ENCODE data around the gene DIP2A.

DIP2A gene

GRCh38 chr21:46560568-46561444 lies 102.1 kb downstream of the DIP2A start:
- no peak overlapping the region for H3K4me3 ChIP-seq (ENCODE audit: low read depth, low read length)
- TF ChIP-seq CTCF (IDR thresholded peaks at IDR 0.05; ENCODE audit: low read depth, low read length): no peak
- no peak for TF ChIP-seq POLR2A (IDR thresholded peaks at IDR 0.05; ENCODE audit: extremely low read depth, insufficient read length)
- no peak for TF ChIP-seq MAX (IDR thresholded peaks at IDR 0.05; ENCODE audit: low read depth, low read length)
- no peak for TF ChIP-seq MYC (IDR thresholded peaks at IDR 0.05; ENCODE audit: low read depth, low read length)
- DNase-seq (ENCODE audit: low read depth): no peak

GRCh38 chr21:46561445-46562090 lies 102.9 kb downstream of the DIP2A start:
- TF ChIP-seq MAX (IDR thresholded peaks at IDR 0.05; ENCODE audit: low read depth, low read length): no peak
- TF ChIP-seq MYC (IDR thresholded peaks at IDR 0.05; ENCODE audit: low read depth, low read length): no peak
- TF ChIP-seq POLR2A (IDR thresholded peaks at IDR 0.05; ENCODE audit: extremely low read depth, insufficient read length): no peak
- TF ChIP-seq CTCF (IDR thresholded peaks at IDR 0.05; ENCODE audit: low read depth, low read length): no peak
- DNase-seq (ENCODE audit: low read depth): no peak
- H3K4me3 ChIP-seq (ENCODE audit: low read depth, low read length): no peak overlapping the region

- TF ChIP-seq MYC (IDR thresholded peaks at IDR 0.05; ENCODE audit: low read depth, low read length): no peak
- TF ChIP-seq CTCF (IDR thresholded peaks at IDR 0.05; ENCODE audit: low read depth, low read length): no peak
- no peak for TF ChIP-seq POLR2A (IDR thresholded peaks at IDR 0.05; ENCODE audit: extremely low read depth, insufficient read length)
- TF ChIP-seq MAX (IDR thresholded peaks at IDR 0.05; ENCODE audit: low read depth, low read length): no peak
- no peak for DNase-seq (ENCODE audit: low read depth)
- H3K4me3 ChIP-seq (ENCODE audit: low read depth, low read length): no peak overlapping the region
Measured at GRCh38 chr21:46562472-46562871, 103.8 kb downstream of the DIP2A start.

- TF ChIP-seq CTCF (IDR thresholded peaks at IDR 0.05; ENCODE audit: low read depth, low read length): no peak
- TF ChIP-seq MYC (IDR thresholded peaks at IDR 0.05; ENCODE audit: low read depth, low read length): no peak
- DNase-seq (ENCODE audit: low read depth): no peak
- H3K4me3 ChIP-seq (ENCODE audit: low read depth, low read length): no peak overlapping the region
Measured at GRCh38 chr21:46562964-46563607, 104.4 kb downstream of the DIP2A start.

GRCh38 chr21:46564391-46564790 lies 105.7 kb downstream of the DIP2A start:
- DNase-seq (ENCODE audit: low read depth): no peak
- H3K4me3 ChIP-seq (ENCODE audit: low read depth, low read length): no peak overlapping the region
- TF ChIP-seq MAX (IDR thresholded peaks at IDR 0.05; ENCODE audit: low read depth, low read length) (no peak), POLR2A (IDR thresholded peaks at IDR 0.05; ENCODE audit: extremely low read depth, insufficient read length) (no peak), CTCF (IDR thresholded peaks at IDR 0.05; ENCODE audit: low read depth, low read length) (no peak), MYC (IDR thresholded peaks at IDR 0.05; ENCODE audit: low read depth, low read length) (no peak)

All from NB4 (cell line).